PC-3 (cell line): ENCODE results near the gene RAB34. TPM values are rescaled to one million over a fixed set of nuclear protein-coding genes. Genes with fewer than 3 reads are reported as not detected.

Source experiments
- ATAC-seq: fragments of 200-7000 bp; cut with Tn5 transposase; 2 replicates; pipeline ENCODE4 v1.9.1; 2020; ENCODE audit warnings: mild to moderate bottlenecking, moderate library complexity
- BruUV-seq: library from RNA; stranded (reverse); fragments of 400-500 nt; replicated peaks from 2 replicates; lab custom pipeline; 2021; lab: Mats Ljungman, UMichigan
- CTCF ChIA-PET: fragments of 300-600 bp; sonication (Branson Sonifier 250); formaldehyde crosslinking; loops from one replicate; lab custom pipeline; 2022; ENCODE audit warnings: antibody characterized with exemption; lab: Charles Lee
- POLR2A ChIA-PET: fragments of 300-600 bp; sonication (Branson Sonifier 250); formaldehyde crosslinking; loops from one replicate; lab custom pipeline; 2022; ENCODE audit warnings: antibody characterized with exemption; ENCODE audit not compliant: unreplicated experiment; lab: Charles Lee
- DNase-seq: peaks from one replicate; pipeline ENCODE4 v3.0.0-alpha.2; 2015
- H2AFZ ChIP-seq: fragments of 300-600 bp; sonication (generic); 2 replicates; pipeline ENCODE4 v1.6.0; 2016; ENCODE audit warnings: antibody characterized with exemption, low read length
- H3F3A ChIP-seq: fragments of 300-600 bp; sonication (generic); one replicate; pipeline ENCODE4 v1.6.0; 2017; ENCODE audit warnings: antibody characterized with exemption, low read length, control low read depth, mild to moderate bottlenecking; ENCODE audit not compliant: unreplicated experiment
- H3K27ac ChIP-seq: fragments of 300-600 bp; sonication (generic); 2 replicates; pipeline ENCODE4 v1.5.1; 2016; ENCODE audit warnings: mild to moderate bottlenecking, low read length
- H3K27me3 ChIP-seq: fragments of 300-600 bp; sonication (generic); 2 replicates; pipeline ENCODE4 v1.6.1; 2016; ENCODE audit warnings: low read length, mixed read lengths
- H3K36me3 ChIP-seq: fragments of 300-600 bp; sonication (generic); 2 replicates; pipeline ENCODE4 v1.6.1; 2016; ENCODE audit warnings: low read depth, mixed run types, low read length, mixed read lengths
- H3K4me1 ChIP-seq: fragments of 300-600 bp; sonication (generic); 2 replicates; pipeline ENCODE4 v1.5.1; 2016; ENCODE audit warnings: low read length; ENCODE audit not compliant: insufficient read depth
- H3K4me2 ChIP-seq: fragments of 300-600 bp; sonication (generic); 2 replicates; pipeline ENCODE4 v1.6.0; 2016; ENCODE audit warnings: low read length
- H3K4me3 ChIP-seq: fragments of 300-600 bp; sonication (generic); 2 replicates; pipeline ENCODE4 v1.5.1; 2016; ENCODE audit warnings: mild to moderate bottlenecking, low read length, mixed read lengths
- H3K79me2 ChIP-seq: fragments of 300-600 bp; sonication (generic); 2 replicates; pipeline ENCODE4 v1.6.1; 2017; ENCODE audit warnings: low read length, mixed read lengths
- H3K9ac ChIP-seq: fragments of 300-600 bp; sonication (generic); 2 replicates; pipeline ENCODE4 v1.6.0; 2016; ENCODE audit warnings: mild to moderate bottlenecking, low read length
- H3K9me2 ChIP-seq: fragments of 300-600 bp; sonication (generic); replicated peaks from 2 replicates; pipeline ENCODE4 v1.6.1; 2016; ENCODE audit warnings: mixed run types, low read length, mixed read lengths
- H3K9me3 ChIP-seq: fragments of 300-600 bp; sonication (generic); 2 replicates; pipeline ENCODE4 v1.6.1; 2016; ENCODE audit warnings: low read length, mixed read lengths
- H4K20me1 ChIP-seq: fragments of 300-600 bp; sonication (generic); 2 replicates; pipeline ENCODE4 v1.6.1; 2016; ENCODE audit warnings: low read length, mixed read lengths
- CTCF ChIP-seq: fragments of 300-600 bp; sonication (generic); conservative IDR thresholded peaks from 2 replicates; pipeline ENCODE4 v1.5.1; 2017; ENCODE audit warnings: antibody characterized with exemption, low read depth, mild to moderate bottlenecking, low read length
- EZH2 ChIP-seq: fragments of 300-600 bp; sonication (generic); IDR thresholded peaks from one replicate; pipeline ENCODE4 v1.6.1; 2017; ENCODE audit warnings: antibody characterized with exemption, mild to moderate bottlenecking, low read length; ENCODE audit not compliant: unreplicated experiment
- EZH2phosphoT487 ChIP-seq: fragments of 300-600 bp; sonication (generic); IDR thresholded peaks from 2 replicates; pipeline ENCODE4 v1.6.1; 2018; ENCODE audit warnings: mild to moderate bottlenecking, antibody characterized with exemption, low read length, borderline replicate concordance
- intact Hi-C: fragments of 100-400 bp; cut with micrococcal nuclease; formaldehyde crosslinking; loops from 2 replicates; pipeline ENCODE4 v1.9.0; 2023
- total RNA-seq: library from RNA; depleted of rRNA; stranded (reverse); fragments of >200 nt; gene quantifications from 2 replicates; pipeline ENCODE4 v1.2.3, GENCODE V29; 2014

RAB34 gene
- total RNA-seq, 1 experiment from 2014 or later: 211 TPM

DNA sequence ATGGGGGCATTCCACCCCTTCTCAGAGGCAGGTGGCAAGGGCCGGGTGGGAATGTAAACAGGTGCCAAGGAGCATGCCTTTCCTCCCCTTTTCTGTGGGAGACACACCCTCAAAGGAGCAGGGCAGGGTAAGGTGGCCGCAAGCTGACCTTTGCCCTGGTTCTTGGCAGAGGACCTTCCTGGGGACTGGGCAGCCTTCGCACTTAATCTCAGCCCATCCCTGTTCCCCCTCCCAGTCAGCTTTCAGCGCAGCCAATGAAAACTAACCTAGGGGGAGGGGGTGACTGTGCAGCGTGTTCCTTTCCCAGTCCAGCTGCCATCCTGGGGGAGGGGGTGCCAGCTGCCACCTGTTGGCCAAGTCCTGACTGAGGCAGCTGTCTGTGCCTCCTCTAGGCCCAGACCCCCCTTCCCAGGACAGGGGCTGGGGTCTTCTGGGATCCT is 29.0 kb upstream of the RAB34 start:
- H3K27me3 ChIP-seq: no peaks in the 10 kb centered on the region
- H3K36me3 ChIP-seq: peaks cover 30% of the 10 kb centered on the region
- DNase-seq (peak; percentile 74), ATAC-seq (peak; percentile 11)
- no TSS peak for BruUV-seq
- H3F3A ChIP-seq: no peaks in the 10 kb centered on the region
- POLR2A ChIA-PET: interaction anchor here (0.5 to 1.0 kb wide), 2 partner anchors 18 to 20 kb away, joined by 4 read pairs; partner anchors contain the start of genes NEK8 and TLCD1
- no peak overlapping the region for H2AFZ ChIP-seq
- H3K9me2 ChIP-seq: no peaks in the 10 kb centered on the region
- intact Hi-C loops: no loop called here
- peaks cover 27% of the 10 kb centered on the region for H4K20me1 ChIP-seq
- peak overlapping the region; percentile 89 for H3K4me3 ChIP-seq
- peaks cover 51% of the 10 kb centered on the region for H3K79me2 ChIP-seq
- peak overlapping the region; percentile 99 for H3K4me2 ChIP-seq
- H3K4me1 ChIP-seq: peaks cover 27% of the 10 kb centered on the region
- peak overlapping the region; percentile 99 for H3K27ac ChIP-seq
- no peak for TF ChIP-seq CTCF
- no peak for TF ChIP-seq EZH2
- no peak for TF ChIP-seq EZH2phosphoT487
- H3K9me3 ChIP-seq: no peaks in the 10 kb centered on the region
- peak overlapping the region; percentile 95 for H3K9ac ChIP-seq
- CTCF ChIA-PET: interaction anchor here (0.9 to 2.8 kb wide), 3 partner anchors 18 to 20 kb away, joined by 3 to 14 read pairs (median 11); partner anchors contain the start of genes NEK8 and TLCD1

DNA sequence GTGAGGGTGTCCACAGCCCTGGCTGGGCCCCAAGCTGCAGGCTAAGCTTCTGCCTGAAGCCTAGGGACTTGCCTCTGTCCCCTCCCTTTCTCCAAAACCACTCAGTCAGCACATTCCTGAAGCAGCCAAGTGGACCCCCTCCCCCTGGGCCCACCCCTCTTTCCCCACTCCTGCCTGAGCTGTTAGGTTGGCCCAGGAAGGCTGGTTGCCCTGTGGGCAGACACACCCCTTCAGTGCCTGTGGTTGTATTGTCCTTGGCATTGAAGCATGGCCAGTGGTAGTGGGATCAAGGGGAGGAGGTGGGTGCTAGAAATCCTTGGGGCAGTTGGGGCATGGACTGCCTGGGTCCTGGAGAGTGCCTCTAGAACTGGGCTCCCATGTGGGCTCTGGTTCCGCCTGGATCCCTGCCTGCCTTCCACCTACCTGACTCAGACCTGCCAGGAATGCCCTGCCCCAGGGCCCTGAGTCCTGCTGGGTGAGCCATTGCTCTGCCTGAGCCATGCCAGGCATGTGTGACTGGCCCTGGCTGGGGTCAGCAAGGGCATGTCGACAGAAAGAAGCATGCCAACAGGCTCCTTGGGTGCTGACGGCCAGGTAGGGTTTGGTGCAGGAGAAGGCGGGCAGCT is 28.2 kb upstream of the RAB34 start:
- H3F3A ChIP-seq: no peaks in the 10 kb centered on the region
- no peaks in the 10 kb centered on the region for H3K9me2 ChIP-seq
- ATAC-seq (peak; percentile 40), DNase-seq (peak; percentile 88)
- H3K4me1 ChIP-seq: peaks cover 27% of the 10 kb centered on the region
- H3K4me2 ChIP-seq: peak overlapping the region; percentile 99
- no peaks in the 10 kb centered on the region for H3K9me3 ChIP-seq
- peaks cover 29% of the 10 kb centered on the region for H3K36me3 ChIP-seq
- no peaks in the 10 kb centered on the region for H3K27me3 ChIP-seq
- H3K79me2 ChIP-seq: peaks cover 50% of the 10 kb centered on the region
- H4K20me1 ChIP-seq: peaks cover 27% of the 10 kb centered on the region
- intact Hi-C loops: no loop called here
- peak overlapping the region; percentile 95 for H3K9ac ChIP-seq
- BruUV-seq: no TSS peak
- H3K27ac ChIP-seq: peak overlapping the region; percentile 99
- CTCF ChIA-PET: interaction anchor here (0.9 to 2.8 kb wide), 2 partner anchors 17 to 19 kb away, joined by 3 to 14 read pairs; partner anchors contain the start of genes NEK8 and TLCD1
- TF ChIP-seq EZH2phosphoT487 (no peak), EZH2 (no peak), CTCF (no peak)
- POLR2A ChIA-PET: interaction anchor here (0.8 to 1.0 kb wide), 2 partner anchors 17 to 19 kb away, joined by 3 to 4 read pairs; partner anchors contain the start of genes NEK8 and TLCD1
- no peak overlapping the region for H2AFZ ChIP-seq
- H3K4me3 ChIP-seq: peak overlapping the region; percentile 89
